Measurements from ENCODE around the gene CXorf66. TPM values are rescaled to one million over a fixed set of nuclear protein-coding genes. Genes with fewer than 3 reads are reported as not detected.

CXorf66 gene
- total RNA-seq, 1 experiment from 2014 or later, result not detected

DNA sequence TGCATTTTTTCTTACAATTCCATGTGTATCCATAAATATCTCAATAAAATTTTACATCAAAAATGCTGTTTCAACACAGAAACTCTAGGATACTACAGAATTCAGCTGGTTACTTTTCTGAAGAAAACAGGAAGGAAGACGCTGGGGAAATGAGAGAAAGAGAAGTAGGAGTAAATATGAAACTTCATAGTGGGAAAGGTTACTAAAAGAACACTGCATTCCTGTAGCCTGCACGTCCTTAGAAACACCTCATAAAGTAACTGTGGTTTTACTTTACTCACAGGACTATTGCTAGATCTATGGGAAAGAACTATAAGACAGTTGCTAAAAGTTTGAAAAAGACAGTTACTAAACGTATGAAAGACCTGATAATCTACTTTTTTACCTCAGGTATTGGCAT lies 55.6 kb downstream of the CXorf66 start:
- TF ChIP-seq, protein P1, sequence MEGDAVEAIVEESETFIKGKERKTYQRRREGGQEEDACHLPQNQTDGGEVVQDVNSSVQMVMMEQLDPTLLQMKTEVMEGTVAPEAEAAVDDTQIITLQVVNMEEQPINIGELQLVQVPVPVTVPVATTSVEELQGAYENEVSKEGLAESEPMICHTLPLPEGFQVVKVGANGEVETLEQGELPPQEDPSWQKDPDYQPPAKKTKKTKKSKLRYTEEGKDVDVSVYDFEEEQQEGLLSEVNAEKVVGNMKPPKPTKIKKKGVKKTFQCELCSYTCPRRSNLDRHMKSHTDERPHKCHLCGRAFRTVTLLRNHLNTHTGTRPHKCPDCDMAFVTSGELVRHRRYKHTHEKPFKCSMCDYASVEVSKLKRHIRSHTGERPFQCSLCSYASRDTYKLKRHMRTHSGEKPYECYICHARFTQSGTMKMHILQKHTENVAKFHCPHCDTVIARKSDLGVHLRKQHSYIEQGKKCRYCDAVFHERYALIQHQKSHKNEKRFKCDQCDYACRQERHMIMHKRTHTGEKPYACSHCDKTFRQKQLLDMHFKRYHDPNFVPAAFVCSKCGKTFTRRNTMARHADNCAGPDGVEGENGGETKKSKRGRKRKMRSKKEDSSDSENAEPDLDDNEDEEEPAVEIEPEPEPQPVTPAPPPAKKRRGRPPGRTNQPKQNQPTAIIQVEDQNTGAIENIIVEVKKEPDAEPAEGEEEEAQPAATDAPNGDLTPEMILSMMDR (IDR thresholded peaks at IDR 0.05), result no peak
- no peak for TF ChIP-seq TCF7L2 (IDR thresholded peaks at IDR 0.05; ENCODE audit: low read depth, low read length)
- TF ChIP-seq, protein P2, sequence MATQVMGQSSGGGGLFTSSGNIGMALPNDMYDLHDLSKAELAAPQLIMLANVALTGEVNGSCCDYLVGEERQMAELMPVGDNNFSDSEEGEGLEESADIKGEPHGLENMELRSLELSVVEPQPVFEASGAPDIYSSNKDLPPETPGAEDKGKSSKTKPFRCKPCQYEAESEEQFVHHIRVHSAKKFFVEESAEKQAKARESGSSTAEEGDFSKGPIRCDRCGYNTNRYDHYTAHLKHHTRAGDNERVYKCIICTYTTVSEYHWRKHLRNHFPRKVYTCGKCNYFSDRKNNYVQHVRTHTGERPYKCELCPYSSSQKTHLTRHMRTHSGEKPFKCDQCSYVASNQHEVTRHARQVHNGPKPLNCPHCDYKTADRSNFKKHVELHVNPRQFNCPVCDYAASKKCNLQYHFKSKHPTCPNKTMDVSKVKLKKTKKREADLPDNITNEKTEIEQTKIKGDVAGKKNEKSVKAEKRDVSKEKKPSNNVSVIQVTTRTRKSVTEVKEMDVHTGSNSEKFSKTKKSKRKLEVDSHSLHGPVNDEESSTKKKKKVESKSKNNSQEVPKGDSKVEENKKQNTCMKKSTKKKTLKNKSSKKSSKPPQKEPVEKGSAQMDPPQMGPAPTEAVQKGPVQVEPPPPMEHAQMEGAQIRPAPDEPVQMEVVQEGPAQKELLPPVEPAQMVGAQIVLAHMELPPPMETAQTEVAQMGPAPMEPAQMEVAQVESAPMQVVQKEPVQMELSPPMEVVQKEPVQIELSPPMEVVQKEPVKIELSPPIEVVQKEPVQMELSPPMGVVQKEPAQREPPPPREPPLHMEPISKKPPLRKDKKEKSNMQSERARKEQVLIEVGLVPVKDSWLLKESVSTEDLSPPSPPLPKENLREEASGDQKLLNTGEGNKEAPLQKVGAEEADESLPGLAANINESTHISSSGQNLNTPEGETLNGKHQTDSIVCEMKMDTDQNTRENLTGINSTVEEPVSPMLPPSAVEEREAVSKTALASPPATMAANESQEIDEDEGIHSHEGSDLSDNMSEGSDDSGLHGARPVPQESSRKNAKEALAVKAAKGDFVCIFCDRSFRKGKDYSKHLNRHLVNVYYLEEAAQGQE (IDR thresholded peaks at IDR 0.05; ENCODE audit: insufficient read depth in 1 of 2, low read depth in 2 of 2, low read length in 1 of 2), result no peak
- TF ChIP-seq POLR2AphosphoS5 (IDR thresholded peaks at IDR 0.05; ENCODE audit: low read depth, low read length), result no peak
- no peaks in the 10 kb centered on the region for H3K36me3 ChIP-seq (ENCODE audit: control insufficient read depth, insufficient read depth, low read length)
- ATAC-seq (no peak), DNase-seq (ENCODE audit: low read depth, low spot score) (no peak)
- H3K27me3 ChIP-seq (ENCODE audit: control insufficient read depth, insufficient read depth, low read length), result no peaks in the 10 kb centered on the region
- intact Hi-C loops (cut with micrococcal nuclease; ENCODE audit: unreplicated experiment) (no loop called here), in situ Hi-C loops (cut with HindIII; ENCODE audit: low pct_unique_long_range_greater_than_20kb, low sequenced_read_pairs) (no loop called here)
- CTCF ChIA-PET, result no interaction called here
- H3K4me3 ChIP-seq (ENCODE audit: low read depth in 2 of 2, low read length in 2 of 2), result no peak overlapping the region
- no peak overlapping the region for H3K27ac ChIP-seq (ENCODE audit: low read length)
- H3K9me3 ChIP-seq (ENCODE audit: control insufficient read depth, insufficient read depth, low read depth, low read length), result no peaks in the 10 kb centered on the region
- H3K4me1 ChIP-seq (ENCODE audit: control insufficient read depth, insufficient read depth, low read length), result peaks cover 11% of the 10 kb centered on the region
- POLR2A ChIA-PET, result no interaction called here
- BruUV-seq (replicated peaks), result no TSS peak

DNA sequence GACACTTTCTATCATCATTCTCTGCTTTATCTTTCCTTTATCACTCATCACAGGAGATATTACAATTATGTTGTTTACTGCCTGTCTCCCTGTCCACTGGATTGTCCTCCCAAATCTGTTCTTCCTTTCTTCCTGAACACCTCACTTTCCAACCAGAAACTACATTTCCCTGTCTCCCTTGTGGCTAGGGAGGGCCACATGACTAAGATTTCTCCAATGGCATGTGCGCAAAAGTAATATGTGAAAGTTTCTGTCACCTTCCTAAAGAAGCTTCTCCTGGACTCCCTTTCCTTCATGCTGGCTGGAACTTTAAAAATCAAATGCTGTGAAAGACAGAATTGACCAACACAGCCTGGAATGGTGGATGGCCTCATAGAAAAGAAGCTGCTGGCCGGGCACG lies 58.2 kb downstream of the CXorf66 start:
- Histone ChIP-seq H3K27me3 (ENCODE audit: control insufficient read depth, insufficient read depth, low read length) (no peaks in the 10 kb centered on the region), H3K27ac (ENCODE audit: low read length) (no peak overlapping the region), H3K36me3 (ENCODE audit: control insufficient read depth, insufficient read depth, low read length) (no peaks in the 10 kb centered on the region), H3K4me3 (ENCODE audit: low read depth in 2 of 2, low read length in 2 of 2) (no peak overlapping the region), H3K9me3 (ENCODE audit: control insufficient read depth, insufficient read depth, low read depth, low read length) (no peaks in the 10 kb centered on the region), H3K4me1 (ENCODE audit: control insufficient read depth, insufficient read depth, low read length) (peaks cover 18% of the 10 kb centered on the region)
- POLR2A ChIA-PET, result interaction anchor here (0.6 kb wide), 1 partner anchor 17 kb away, joined by 3 read pairs; no protein-coding TSS in a partner anchor
- intact Hi-C loops (cut with micrococcal nuclease; ENCODE audit: unreplicated experiment), result no loop called here
- in situ Hi-C loops (cut with HindIII; ENCODE audit: low pct_unique_long_range_greater_than_20kb, low sequenced_read_pairs), result no loop called here
- ATAC-seq (no peak), DNase-seq (ENCODE audit: low read depth, low spot score) (no peak)
- TF ChIP-seq SIN3A (IDR thresholded peaks at IDR 0.05; ENCODE audit: borderline replicate concordance, insufficient read depth, low read depth, low read length) (no peak), POLR2AphosphoS5 (IDR thresholded peaks at IDR 0.05; ENCODE audit: low read depth, low read length) (no peak), TCF7L2 (IDR thresholded peaks at IDR 0.05; ENCODE audit: low read depth, low read length) (no peak)
- TF ChIP-seq, protein P2 (IDR thresholded peaks at IDR 0.05; ENCODE audit: insufficient read depth in 1 of 2, low read depth in 2 of 2, low read length in 1 of 2), result no peak
- no TSS peak for BruUV-seq (replicated peaks)
- CTCF ChIA-PET, result no interaction called here

Measured in Panc1 (cell line).